CD4-positive, alpha-beta T cell treated with Interleukin-4 for 1 hour (primary cell): ENCODE measurements around the gene CAMTA1.

ENCODE experiments used
- DNase-seq, 2 donors: peaks; one replicate each; pipeline ENCODE4 v3.0.0-alpha.2; 2020 to 2022

The CAMTA1 gene

DNA sequence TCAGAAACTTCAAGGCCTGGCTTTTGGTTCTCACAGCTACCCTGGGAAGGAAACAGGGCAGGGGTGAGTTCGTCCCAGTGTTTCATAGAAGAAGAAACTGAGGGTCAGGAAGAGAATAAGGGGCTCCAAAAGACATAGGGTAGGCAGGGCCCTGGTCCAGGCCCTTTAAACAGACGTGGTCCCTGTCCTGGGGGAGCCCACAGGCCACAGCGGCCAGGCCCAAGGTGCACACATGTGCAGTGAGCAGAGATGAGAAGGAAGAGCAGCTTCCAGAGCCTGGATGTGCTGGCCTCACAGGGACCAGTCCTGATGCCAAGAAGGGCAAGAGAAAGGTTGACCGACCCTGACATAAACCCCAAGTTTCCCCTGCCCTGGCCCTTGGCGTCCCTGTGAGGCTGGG, 690.4 kb downstream of the CAMTA1 start:
- DNase-seq, result no peak

DNA sequence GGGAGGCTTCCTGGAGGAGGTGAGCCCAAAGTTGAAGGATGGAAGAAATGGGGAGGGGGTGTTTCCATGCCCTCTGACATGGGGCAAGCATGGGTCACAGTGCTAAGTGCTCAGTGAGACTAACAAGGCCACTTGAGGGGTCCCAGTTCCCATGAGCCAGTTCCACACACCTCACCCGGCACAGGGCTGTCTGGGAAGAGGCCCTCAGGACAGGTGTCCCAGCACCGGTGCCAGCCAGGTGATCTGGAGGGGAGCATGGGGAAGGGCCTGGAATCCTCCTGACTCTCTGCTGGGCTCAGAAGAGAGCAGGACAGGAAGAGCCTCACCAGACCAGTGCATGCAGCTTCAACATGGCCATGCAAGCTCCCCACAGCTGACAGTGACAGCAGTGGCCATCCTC, 691.1 kb downstream of the CAMTA1 start:
- no peak for DNase-seq

GRCh38 chr1:7476861-7477547, 691.8 kb downstream of the CAMTA1 start:
- DNase-seq, result no peak

DNA sequence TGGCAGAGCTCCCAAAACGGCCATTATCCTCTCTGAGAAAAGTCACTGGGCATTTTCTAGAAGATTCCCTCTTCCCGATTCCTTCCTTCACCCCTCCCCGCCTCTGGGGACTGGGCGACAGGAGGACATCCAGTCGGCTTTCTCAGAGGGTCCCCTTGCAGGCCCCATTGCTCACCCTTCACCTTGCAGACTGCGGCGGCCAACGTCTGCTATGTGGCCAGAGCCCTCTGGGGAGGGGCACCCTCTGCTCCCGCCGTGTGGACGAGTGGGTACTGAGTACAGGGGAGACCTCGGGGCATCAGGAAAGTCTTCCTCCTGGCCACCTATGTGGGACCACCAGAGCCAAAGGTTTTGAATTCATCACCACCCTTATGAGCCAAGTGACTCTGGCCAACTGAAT, 692.3 kb downstream of the CAMTA1 start:
- no peak for DNase-seq

DNA sequence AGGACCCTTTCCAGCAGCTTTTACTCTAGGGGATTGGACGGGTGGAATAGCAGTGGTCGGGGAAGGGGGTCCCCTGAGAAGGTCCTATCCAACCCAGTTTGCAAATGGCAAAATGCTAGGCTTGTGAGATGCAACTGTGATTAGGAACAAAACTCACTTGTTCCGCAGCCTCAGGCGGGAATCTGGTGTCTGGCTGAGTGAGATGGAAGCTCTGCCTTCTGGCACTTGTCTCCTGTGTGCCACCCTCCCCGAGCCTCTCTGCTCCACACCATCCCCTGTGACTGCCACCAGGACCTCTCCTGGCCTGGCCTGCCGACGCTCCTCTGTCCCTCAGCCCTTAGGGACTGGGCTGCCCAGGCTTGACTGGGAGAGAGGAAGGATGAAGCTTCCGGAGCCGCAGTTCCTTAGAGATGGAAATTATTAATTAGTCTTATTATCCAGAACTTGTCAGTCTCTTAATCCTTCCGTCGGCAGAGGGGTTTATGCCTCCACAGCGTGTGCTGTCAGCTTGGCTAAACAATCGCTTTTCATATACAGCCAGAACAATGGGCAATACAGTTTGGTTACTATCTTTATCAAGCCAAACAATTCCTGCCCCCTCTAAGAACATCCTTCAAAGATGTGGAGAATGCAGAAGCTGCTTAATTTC, 693.0 kb downstream of the CAMTA1 start:
- DNase-seq, result no peak

DNA sequence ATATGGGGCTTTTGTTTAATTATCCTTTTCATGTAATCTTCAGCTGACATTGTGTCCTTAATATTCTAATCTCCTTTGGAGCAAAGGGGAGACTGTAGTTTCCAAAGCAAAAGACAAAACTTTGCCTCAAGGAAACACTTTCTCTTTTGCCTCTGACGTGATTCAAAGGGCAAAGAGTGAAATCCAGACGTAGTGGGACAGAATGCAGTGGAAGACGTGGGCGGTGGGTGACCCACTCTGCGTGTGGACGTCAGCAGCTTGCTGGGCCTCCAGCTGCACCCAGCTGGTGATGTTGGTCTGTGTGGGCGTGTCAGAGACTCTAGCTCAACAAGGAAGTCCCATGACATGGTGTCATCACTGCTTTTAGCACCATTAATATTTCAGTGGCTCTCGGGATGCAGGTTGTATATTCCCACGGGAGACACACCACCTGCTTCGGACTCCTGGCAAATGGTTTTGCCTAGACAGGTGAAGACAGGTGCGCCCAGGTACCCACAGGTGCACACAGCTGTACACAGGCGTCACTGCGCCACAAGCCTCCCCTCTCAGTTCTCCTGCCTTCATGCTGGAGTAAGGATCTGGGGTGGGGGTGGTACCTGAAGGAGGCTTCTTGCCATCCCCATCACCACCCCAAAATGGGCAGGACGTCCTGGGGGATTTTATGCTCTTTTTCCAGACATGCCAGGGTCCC, 693.7 kb downstream of the CAMTA1 start:
- no peak for DNase-seq

DNA sequence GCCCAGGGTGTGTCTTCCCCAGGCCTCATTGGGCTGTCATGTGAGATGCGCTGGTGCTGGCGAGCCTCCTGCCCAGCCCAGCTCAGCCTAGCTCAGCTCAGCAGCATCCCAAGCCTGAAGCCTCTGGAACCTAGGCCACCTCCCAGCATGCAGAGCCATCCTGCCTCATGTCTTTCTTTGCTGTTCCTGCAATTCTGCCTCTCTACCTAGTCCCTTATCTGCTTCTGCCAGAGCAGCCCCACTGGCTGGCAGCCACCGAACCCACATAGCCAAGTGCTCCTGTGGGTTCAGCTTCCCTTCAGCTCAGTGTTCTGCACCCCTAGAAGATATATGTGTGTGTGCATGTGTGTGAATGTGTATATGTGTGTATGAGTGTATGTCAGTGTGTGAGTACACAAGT, 694.3 kb downstream of the CAMTA1 start:
- no peak for DNase-seq

DNA sequence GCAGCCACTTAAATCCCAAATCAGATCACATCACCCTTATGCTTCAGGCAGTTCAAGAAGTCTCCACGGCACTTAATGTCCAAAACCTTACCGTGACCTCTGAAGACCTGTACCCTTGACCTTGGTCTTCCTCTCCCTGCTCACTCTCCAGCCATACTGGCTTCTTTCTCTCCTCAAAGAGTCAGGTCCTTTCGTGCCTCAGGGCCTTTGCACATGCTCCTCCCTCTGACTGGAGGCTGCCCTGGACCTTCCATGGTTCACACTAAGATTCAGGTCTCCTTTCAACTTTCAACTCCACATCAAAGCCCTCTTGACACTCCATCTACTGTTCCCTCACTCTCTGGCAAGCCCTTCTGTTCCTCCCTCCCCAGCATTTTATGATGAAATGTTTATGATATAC, 695.9 kb downstream of the CAMTA1 start:
- no peak for DNase-seq

- DNase-seq, result no peak
These were observed 696.8 kb downstream of the CAMTA1 start for GRCh38 chr1:7482077-7482476.

DNA sequence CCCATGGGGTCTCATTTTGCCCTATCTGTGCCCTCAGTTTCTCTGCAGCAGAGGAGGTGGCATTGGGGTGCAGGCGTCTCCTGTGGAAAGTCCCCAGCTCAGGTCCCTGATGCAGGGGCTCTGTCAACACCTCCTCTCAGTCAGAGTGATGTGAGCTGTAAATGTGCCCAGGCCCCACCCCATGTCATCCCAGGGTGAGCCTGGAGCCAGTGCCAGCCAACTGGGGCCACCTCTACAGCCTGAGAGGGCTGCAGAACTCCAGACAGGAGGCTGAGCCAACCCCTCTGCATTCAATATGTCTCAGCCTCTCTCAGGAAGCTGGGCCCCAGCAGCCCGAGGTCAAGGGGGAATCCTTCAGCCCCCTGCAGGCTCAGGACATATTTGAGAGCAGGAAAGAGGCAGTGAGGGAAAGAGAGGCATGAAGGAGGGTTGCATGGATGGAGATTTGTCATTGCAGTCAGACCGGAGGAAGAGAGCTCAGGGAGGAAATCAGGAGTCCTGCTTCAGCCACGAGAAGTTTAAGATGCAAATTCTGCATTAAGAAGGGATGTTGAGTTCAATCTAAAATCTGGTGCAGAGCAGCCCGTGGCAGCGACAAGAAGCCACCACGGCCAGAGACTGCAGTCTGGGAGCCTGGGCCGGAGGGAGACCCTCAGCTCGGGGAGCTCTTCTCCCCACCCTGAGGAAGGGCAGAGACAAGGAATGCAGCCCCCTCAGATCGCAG, 697.7 kb downstream of the CAMTA1 start:
- no peak for DNase-seq

DNA sequence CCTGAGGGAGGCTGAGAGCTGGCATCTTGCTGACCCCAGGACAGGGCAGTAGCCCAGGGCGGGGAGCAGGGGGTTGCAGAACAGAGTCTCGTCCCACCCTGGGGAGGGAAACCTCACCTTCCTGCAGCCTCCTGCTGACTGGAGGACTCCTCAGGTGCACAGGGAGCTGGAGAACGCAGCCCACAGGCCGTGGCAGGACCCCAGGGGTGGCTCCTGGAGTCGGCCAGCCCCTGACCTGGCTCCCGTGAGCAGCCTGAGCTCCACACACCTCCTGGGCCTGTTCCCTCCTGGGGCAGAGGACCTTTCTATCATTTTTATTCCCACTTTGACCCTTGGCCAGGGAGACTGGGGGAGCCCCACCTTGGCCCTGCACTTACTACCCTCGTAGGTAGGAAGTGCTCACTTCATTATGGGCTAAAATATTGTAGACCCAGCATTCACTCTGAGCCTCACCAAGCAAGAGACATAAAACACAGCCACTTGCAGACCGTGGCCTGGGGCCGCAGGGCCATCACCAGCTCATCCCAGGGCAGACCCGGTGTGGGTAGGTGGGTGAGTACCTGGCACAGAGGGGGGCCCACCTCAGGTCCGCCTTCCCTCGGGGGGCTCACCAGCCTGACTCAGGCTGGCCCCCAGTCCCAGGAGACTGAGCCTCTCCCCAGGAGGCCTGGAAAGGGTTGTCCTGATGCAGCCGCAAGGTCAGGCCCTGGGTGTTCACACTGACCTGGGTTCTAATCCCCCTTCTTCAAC, 698.6 kb downstream of the CAMTA1 start:
- no peak for DNase-seq

DNA sequence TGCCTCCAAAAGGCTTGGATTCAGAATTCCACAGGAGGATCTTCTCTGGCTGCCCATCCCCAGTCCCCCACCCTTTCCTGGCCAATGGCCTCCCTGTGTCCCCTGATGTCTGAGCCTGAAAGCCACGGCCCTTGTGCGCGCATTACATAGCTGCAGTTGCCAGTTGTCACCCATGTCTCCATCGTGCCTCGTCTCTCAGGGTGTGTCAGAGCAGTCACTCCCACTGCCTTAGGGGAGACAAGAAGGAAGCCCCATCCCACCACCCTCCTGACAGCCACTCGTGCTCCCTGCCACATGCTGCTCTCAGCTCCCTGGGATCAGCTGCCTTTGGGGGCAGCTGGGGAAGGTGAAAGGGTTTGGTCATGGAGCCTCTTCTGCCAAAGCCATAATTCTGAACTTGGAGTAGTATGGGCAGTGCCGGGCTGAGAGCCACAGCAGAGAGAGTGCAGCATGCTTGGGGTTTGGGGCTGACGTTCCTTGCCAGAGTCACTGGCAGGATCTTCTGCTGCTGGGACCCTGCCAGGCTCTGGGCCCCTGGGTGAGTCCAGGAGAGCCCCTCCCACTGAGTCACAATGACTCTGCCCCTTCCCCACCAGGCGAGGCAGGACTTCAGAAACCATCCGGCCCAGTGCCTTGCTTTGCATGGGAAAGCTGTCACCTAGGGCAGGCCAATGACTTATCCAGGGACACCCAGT, 700.0 kb downstream of the CAMTA1 start:
- DNase-seq, result no peak

- no peak for DNase-seq
These were observed 700.6 kb downstream of the CAMTA1 start for GRCh38 chr1:7485826-7486225.

GRCh38 chr1:7487766-7488474, 702.7 kb downstream of the CAMTA1 start:
- no peak for DNase-seq

DNA sequence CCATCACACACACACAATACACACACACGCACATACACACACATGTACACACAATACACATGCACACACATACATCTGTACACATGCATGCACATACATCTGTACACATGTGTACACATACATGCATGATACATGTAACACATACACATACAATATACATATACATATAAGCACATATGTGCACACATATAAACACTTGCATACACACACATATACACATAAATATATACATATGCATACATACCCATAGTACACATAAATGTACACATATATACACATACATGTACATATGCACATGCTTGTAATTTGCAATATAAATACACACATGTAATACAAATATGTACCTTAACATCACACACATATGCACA, 703.2 kb downstream of the CAMTA1 start:
- DNase-seq, result no peak

DNA sequence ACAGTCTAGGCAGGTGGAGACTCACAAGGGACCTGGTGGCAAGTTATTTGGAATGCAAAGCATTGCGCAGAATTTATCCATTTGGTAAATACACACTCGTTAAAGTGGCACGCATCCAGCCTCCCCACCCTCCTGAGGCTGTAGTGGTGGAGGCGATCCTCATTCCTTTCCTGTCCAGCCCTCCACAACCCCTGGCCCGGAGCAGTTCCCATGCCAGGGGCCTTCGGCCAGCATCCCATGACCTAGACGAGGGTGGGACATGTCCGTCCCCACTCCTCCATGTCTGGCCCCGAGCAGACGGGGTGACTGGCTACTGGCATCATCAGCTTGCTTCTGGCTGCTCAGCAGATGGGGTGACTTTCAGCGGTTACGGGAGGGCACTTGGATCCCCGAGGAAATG, 704.3 kb downstream of the CAMTA1 start:
- no peak for DNase-seq

DNA sequence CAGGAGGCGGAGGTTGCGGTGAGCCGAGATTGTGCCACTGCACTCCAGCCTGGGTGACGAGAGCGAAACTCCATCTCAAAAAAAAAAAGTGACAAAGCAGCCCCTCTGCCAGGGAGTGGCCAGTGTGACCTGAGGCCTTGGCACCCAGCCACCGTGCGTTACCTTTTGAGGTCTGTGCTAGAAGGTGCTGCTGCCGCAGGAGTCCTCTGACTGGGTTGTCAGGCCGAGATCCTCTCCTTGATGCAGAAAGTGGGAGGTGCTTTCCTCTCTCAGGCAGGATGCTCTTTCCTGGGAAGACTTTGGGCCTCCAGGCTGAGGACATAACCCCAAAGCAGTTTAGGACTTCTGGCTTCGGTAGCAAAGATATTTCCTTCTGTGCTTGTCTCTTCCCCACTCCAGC, 705.3 kb downstream of the CAMTA1 start:
- DNase-seq, result no peak

DNA sequence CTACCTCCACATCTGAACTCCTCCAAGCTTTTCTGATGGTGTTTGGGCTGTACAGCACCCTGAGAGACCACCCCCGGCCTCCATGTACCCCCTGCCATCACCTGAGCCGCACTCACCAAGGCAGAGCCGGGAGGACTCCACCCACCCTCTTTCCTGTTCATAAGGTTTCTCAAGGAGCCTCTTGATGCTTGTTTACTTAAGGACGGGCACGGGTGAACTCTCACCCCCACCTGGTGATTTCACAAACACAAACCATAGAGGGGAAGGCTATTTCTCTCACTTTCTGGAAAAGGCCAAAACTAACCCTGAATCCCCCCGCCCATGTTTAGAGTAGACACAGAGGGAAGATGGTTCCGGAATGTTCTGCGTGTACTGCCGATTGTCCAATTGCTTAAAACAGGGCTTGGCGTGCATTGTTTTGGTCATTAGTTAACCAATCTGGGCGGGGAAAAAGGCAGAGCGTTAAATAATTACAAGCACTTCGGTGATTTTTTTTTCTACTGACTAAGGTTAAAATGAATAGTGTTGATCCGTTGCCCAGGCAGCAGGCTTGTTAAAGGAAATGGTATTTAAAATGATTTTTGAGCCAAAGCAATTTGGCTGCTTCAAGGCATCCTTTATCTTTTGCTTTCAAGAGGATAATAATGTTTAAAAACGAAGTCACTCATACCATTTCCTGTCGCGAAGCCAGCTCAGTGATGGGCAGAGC, 706.0 kb downstream of the CAMTA1 start:
- DNase-seq, result no peak

DNA sequence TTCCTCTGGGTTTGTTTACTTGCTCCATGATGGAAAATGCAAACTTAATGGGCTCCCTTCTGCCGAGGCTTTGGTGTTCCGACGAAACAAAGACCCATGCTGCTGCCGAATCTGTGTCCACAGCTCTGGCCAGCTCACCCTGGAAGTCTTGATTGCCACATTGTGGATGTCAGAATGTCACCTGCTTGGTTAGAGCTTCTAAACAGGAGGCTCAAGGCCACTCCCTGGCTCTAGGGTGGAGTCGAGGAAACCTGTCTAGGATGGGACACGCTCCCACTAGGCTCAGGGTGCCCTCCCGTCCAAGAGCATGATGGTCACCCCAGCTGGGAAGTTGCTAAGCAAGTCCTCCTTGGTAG, 706.5 kb downstream of the CAMTA1 start:
- DNase-seq, result no peak

GRCh38 chr1:7493711-7494454, 708.6 kb downstream of the CAMTA1 start:
- DNase-seq, result no peak
